IMR-90 (cell line): ENCODE data around the gene DDI2. TPM values are rescaled to one million over a fixed set of nuclear protein-coding genes. Genes with fewer than 3 reads are reported as not detected.

Source experiments
- ATAC-seq: fragments of 200-7000 bp; cut with Tn5 transposase; 2 replicates; pipeline ENCODE4 v1.9.1; 2020; ENCODE audit warnings: low read depth, mild to moderate bottlenecking, moderate library complexity
- BruUV-seq: library from RNA; stranded (reverse); fragments of 400-500 nt; replicated peaks from 2 replicates; lab custom pipeline; 2021; lab: Mats Ljungman, UMichigan
- CTCF ChIA-PET: fragments of 300-600 bp; formaldehyde crosslinking; extraction: SDS; loops from one replicate; lab custom pipeline; 2021; ENCODE audit warnings: antibody characterized with exemption; lab: Yijun Ruan, JAX
- POLR2A ChIA-PET: fragments of 300-600 bp; sonication (Branson Sonifier 250); formaldehyde crosslinking; loops from one replicate; lab custom pipeline; 2022; ENCODE audit warnings: antibody characterized with exemption; ENCODE audit not compliant: unreplicated experiment; lab: Charles Lee
- DNase-seq: peaks from one replicate; pipeline ENCODE4 v3.0.0; 2013
- H2AFZ ChIP-seq: replicated peaks from 2 replicates; pipeline ENCODE3; 2013; ENCODE audit warnings: low read length, mild to moderate bottlenecking; ENCODE audit not compliant: poor library complexity
- H2AK5ac ChIP-seq: 2 replicates; pipeline ENCODE4 v1.6.1; 2013; ENCODE audit warnings: low read depth, low read length, inconsistent platforms
- H2AK9ac ChIP-seq: replicated peaks from 2 replicates; pipeline ENCODE3; 2013; ENCODE audit warnings: mild to moderate bottlenecking, low read depth, low read length, moderate library complexity; ENCODE audit not compliant: poor library complexity
- H2BK120ac ChIP-seq: 2 replicates; pipeline ENCODE4 v1.6.1; 2013; ENCODE audit warnings: low read depth, low read length, inconsistent platforms
- H2BK15ac ChIP-seq: 3 replicates; pipeline ENCODE4 v1.6.1; 2013; ENCODE audit warnings: low read depth, low read length, inconsistent platforms
- H2BK20ac ChIP-seq: 2 replicates; pipeline ENCODE4 v1.6.1; 2013; ENCODE audit warnings: low read depth, mild to moderate bottlenecking, inconsistent platforms, low read length, moderate library complexity
- H2BK5ac ChIP-seq: 2 replicates; pipeline ENCODE4 v1.6.1; 2013; ENCODE audit warnings: mild to moderate bottlenecking, low read depth, low read length, inconsistent platforms; ENCODE audit not compliant: poor library complexity, severe bottlenecking
- H3K14ac ChIP-seq: replicated peaks from 2 replicates; pipeline ENCODE4 v1.6.1; 2013; ENCODE audit warnings: low read depth, low read length, inconsistent platforms
- H3K18ac ChIP-seq: 2 replicates; pipeline ENCODE4 v1.6.1; 2013; ENCODE audit warnings: low read depth, low read length, control low read depth
- H3K23ac ChIP-seq: 2 replicates; pipeline ENCODE4 v1.6.1; 2013; ENCODE audit warnings: low read depth, low read length, inconsistent platforms
- H3K27ac ChIP-seq: 2 replicates; pipeline ENCODE4 v1.5.1; 2013; ENCODE audit warnings: mild to moderate bottlenecking, control low read depth, low read length; ENCODE audit not compliant: insufficient read depth
- H3K27me3 ChIP-seq: 2 replicates; pipeline ENCODE4 v1.6.1; 2013; ENCODE audit warnings: low read length; ENCODE audit not compliant: control insufficient read depth, insufficient read depth
- H3K36me3 ChIP-seq: 2 replicates; pipeline ENCODE4 v1.6.1; 2013; ENCODE audit warnings: low read length, mixed read lengths; ENCODE audit not compliant: control insufficient read depth, insufficient read depth
- H3K4ac ChIP-seq: 2 replicates; pipeline ENCODE4 v1.6.1; 2013; ENCODE audit warnings: low read depth, low read length, inconsistent platforms
- H3K4me1 ChIP-seq: 2 replicates; pipeline ENCODE4 v1.6.1; 2013; ENCODE audit warnings: low read length, mixed read lengths; ENCODE audit not compliant: control insufficient read depth, insufficient read depth
- H3K4me2 ChIP-seq: 2 replicates; pipeline ENCODE4 v1.6.1; 2013; ENCODE audit warnings: low read depth, mild to moderate bottlenecking, control low read depth, low read length, moderate library complexity
- H3K4me3 ChIP-seq: 2 replicates; pipeline ENCODE4 v1.5.1; 2013; ENCODE audit warnings: low read depth, mild to moderate bottlenecking, control low read depth, low read length, moderate library complexity; ENCODE audit not compliant: insufficient read depth
- H3K56ac ChIP-seq: 2 replicates; pipeline ENCODE4 v1.6.1; 2013; ENCODE audit warnings: low read length, inconsistent platforms; ENCODE audit not compliant: insufficient read depth; ENCODE audit errors: extremely low read depth
- H3K79me1 ChIP-seq, 2 experiments: 2 replicates each; pipeline ENCODE4 v1.6.1; 2013; ENCODE audit warnings: low read length in 2 of 2, inconsistent platforms in 1 of 2, low read depth in 1 of 2
- H3K9ac ChIP-seq: 2 replicates; pipeline ENCODE4 v1.6.1; 2013; ENCODE audit warnings: low read depth, low read length, control low read depth
- H3K9me1 ChIP-seq: 2 replicates; pipeline ENCODE4 v1.6.1; 2013; ENCODE audit warnings: low read length, inconsistent platforms; ENCODE audit not compliant: insufficient read depth
- H3K9me3 ChIP-seq: 2 replicates; pipeline ENCODE4 v1.6.1; 2013; ENCODE audit warnings: low read length; ENCODE audit not compliant: control insufficient read depth, insufficient read depth
- H4K20me1 ChIP-seq: 2 replicates; pipeline ENCODE4 v1.6.1; 2013; ENCODE audit warnings: low read length, inconsistent platforms; ENCODE audit not compliant: insufficient read depth
- H4K5ac ChIP-seq: 2 replicates; pipeline ENCODE4 v1.6.1; 2013; ENCODE audit warnings: mild to moderate bottlenecking, low read depth, low read length, control low read depth
- H4K8ac ChIP-seq, 2 experiments: 2 replicates each; pipeline ENCODE4 v1.6.1; 2013; ENCODE audit warnings: low read depth in 2 of 2, low read length in 2 of 2, control low read depth in 1 of 2, inconsistent platforms in 1 of 2
- H4K91ac ChIP-seq: 2 replicates; pipeline ENCODE4 v1.6.1; 2013; ENCODE audit warnings: low read depth, low read length, inconsistent platforms; ENCODE audit not compliant: insufficient read depth
- BHLHE40 ChIP-seq: fragments of 150-350 bp; IDR thresholded peaks from 2 replicates; pipeline ENCODE4 v1.6.1; 2016; ENCODE audit warnings: mild to moderate bottlenecking, low read depth, low read length
- CEBPB ChIP-seq: IDR thresholded peaks from 2 replicates; pipeline ENCODE4 v1.6.1; 2012; ENCODE audit warnings: low read depth, low read length, improper control_type of control experiment
- CHD1 ChIP-seq: IDR thresholded peaks from 2 replicates; pipeline ENCODE4 v1.6.1; 2012; ENCODE audit warnings: low read depth, low read length, improper control_type of control experiment
- FOS ChIP-seq: fragments of 150-350 bp; IDR thresholded peaks from 2 replicates; pipeline ENCODE4 v1.6.1; 2016; ENCODE audit warnings: low read depth, low read length
- MAFK ChIP-seq: IDR thresholded peaks from 2 replicates; pipeline ENCODE4 v1.6.1; 2012; ENCODE audit warnings: low read depth, low read length, improper control_type of control experiment
- MAZ ChIP-seq: IDR thresholded peaks from 2 replicates; pipeline ENCODE4 v1.6.1; 2012; ENCODE audit warnings: low read depth, mild to moderate bottlenecking, low read length, improper control_type of control experiment, moderate library complexity, borderline replicate concordance
- MXI1 ChIP-seq: IDR thresholded peaks from 2 replicates; pipeline ENCODE4 v1.6.1; 2012; ENCODE audit warnings: low read depth, mild to moderate bottlenecking, low read length, moderate library complexity, borderline replicate concordance
- NFE2L2 ChIP-seq: fragments of 150-350 bp; IDR thresholded peaks from 2 replicates; pipeline ENCODE4 v1.6.1; 2016; ENCODE audit warnings: low read depth, mild to moderate bottlenecking, low read length
- POLR2A ChIP-seq: IDR thresholded peaks from 2 replicates; pipeline ENCODE4 v1.6.1; 2012; ENCODE audit warnings: mild to moderate bottlenecking, low read depth, low read length
- RAD21 ChIP-seq: IDR thresholded peaks from 2 replicates; pipeline ENCODE4 v1.6.1; 2012; ENCODE audit warnings: low read length, improper control_type of control experiment
- RCOR1 ChIP-seq: IDR thresholded peaks from 2 replicates; pipeline ENCODE4 v1.6.1; 2012; ENCODE audit warnings: mild to moderate bottlenecking, low read length, improper control_type of control experiment; ENCODE audit not compliant: insufficient replicate concordance
- RFX5 ChIP-seq: IDR thresholded peaks from 2 replicates; pipeline ENCODE4 v1.8.0; 2012; ENCODE audit warnings: low read depth, mild to moderate bottlenecking, low read length, moderate library complexity
- SMC3 ChIP-seq: fragments of 150-350 bp; IDR thresholded peaks from 2 replicates; pipeline ENCODE4 v1.6.1; 2016; ENCODE audit warnings: low read depth, mild to moderate bottlenecking, antibody characterized with exemption, low read length, moderate library complexity
- WGBS, 2 experiments: methylation state at CpG; one replicate each; pipeline versions ENCODE4 v1.1.5 to v1.1.7; 2013; ENCODE audit warnings: missing lambda C conversion rate in 2 of 2; ENCODE audit not compliant: insufficient read length in 1 of 2; ENCODE audit errors: extremely low coverage in 2 of 2; 5-methylcytosine and 5-hydroxymethylcytosine counted together
- dilution Hi-C: fragments of 300-500 bp; cut with HindIII; formaldehyde crosslinking; loops from one replicate; pipeline ENCODE4 v1.14.3; 2018; ENCODE audit warnings: low sequenced_read_pairs; ENCODE audit not compliant: unreplicated experiment
- in situ Hi-C: fragments of 300-500 bp; cut with MboI; formaldehyde crosslinking; loops from 3 replicates; pipeline ENCODE4 v1.14.3; 2019; ENCODE audit warnings: low sequenced_read_pairs, inconsistent platforms, mixed read lengths
- intact Hi-C: fragments of 100-400 bp; cut with micrococcal nuclease; formaldehyde crosslinking; loops from 2 replicates; pipeline ENCODE4 v1.10.0; 2022
- polyA plus RNA-seq, 3 experiments: library from polyadenylated mRNA; depleted of rRNA; stranded (reverse); fragments of >200 nt; gene quantifications; 2 replicates each; pipeline ENCODE4 v1.2.3, GENCODE V29; 2012; ENCODE audit warnings: low replicate concordance in 1 of 3
- total RNA-seq: library from RNA; depleted of rRNA; stranded (reverse); fragments of >200 nt; gene quantifications from 2 replicates; pipeline ENCODE4 v1.2.3, GENCODE V29; 2012
- TF ChIP-seq, protein P1 (sequence below): fragments of 150-350 bp; IDR thresholded peaks from 2 replicates; pipeline ENCODE4 v1.6.1; 2016; ENCODE audit warnings: low read depth, mild to moderate bottlenecking, low read length, moderate library complexity, borderline replicate concordance
- TF ChIP-seq, protein P2 (sequence below): fragments of 150-350 bp; IDR thresholded peaks from 2 replicates; pipeline ENCODE4 v1.6.1; 2017; ENCODE audit warnings: mild to moderate bottlenecking, antibody characterized with exemption, low read length, low read depth
- TF ChIP-seq, protein P3 (sequence below): conservative IDR thresholded peaks from 2 replicates; pipeline ENCODE4 v1.5.1; 2012; ENCODE audit warnings: mild to moderate bottlenecking, low read depth, low read length, improper control_type of control experiment

The DDI2 gene
- total and polyA plus RNA-seq, 2 of the 4 experiments (the other 2 are of a cell fraction): 6.0 to 13.4 TPM

DNA sequence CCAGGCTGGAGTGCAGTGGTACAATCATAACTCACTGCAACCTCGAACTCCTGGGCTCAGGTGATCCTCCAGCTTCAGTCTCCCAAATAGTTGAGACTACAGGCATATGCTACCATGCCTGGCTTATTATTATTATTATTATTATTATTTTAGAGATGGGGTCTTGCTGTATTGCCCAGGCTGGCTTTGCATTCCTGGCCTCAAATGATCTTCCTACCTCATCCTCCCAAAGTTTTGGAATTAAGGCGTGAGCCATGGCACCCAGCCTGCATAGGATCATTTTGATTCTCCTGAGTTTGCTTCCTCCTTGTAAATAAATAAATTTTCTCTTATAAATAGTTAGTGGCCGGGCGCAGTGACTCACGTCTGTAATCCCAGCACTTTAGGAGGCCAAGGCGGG, 6.2 kb downstream of the DDI2 start:
- no peak overlapping the region for H3K27ac ChIP-seq
- no peak overlapping the region for H3K4me2 ChIP-seq
- peaks cover 3% of the 10 kb centered on the region for H3K36me3 ChIP-seq
- H3K4me3 ChIP-seq: no peak overlapping the region
- no peak overlapping the region for H2BK20ac ChIP-seq
- H3K4ac ChIP-seq: no peak overlapping the region
- ChIA-PET CTCF (no interaction called here), POLR2A (no interaction called here)
- no peak overlapping the region for H4K91ac ChIP-seq
- TF ChIP-seq NFE2L2 (no peak), FOS (no peak), MAZ (no peak), POLR2A (no peak), MAFK (no peak), BHLHE40 (no peak), CEBPB (no peak), CHD1 (no peak), RAD21 (no peak), RCOR1 (no peak), RFX5 (no peak), MXI1 (no peak), SMC3 (no peak)
- TF ChIP-seq, protein P1, sequence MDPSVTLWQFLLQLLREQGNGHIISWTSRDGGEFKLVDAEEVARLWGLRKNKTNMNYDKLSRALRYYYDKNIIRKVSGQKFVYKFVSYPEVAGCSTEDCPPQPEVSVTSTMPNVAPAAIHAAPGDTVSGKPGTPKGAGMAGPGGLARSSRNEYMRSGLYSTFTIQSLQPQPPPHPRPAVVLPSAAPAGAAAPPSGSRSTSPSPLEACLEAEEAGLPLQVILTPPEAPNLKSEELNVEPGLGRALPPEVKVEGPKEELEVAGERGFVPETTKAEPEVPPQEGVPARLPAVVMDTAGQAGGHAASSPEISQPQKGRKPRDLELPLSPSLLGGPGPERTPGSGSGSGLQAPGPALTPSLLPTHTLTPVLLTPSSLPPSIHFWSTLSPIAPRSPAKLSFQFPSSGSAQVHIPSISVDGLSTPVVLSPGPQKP: no peak
- TF ChIP-seq, protein P2, sequence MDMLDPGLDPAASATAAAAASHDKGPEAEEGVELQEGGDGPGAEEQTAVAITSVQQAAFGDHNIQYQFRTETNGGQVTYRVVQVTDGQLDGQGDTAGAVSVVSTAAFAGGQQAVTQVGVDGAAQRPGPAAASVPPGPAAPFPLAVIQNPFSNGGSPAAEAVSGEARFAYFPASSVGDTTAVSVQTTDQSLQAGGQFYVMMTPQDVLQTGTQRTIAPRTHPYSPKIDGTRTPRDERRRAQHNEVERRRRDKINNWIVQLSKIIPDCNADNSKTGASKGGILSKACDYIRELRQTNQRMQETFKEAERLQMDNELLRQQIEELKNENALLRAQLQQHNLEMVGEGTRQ: no peak
- TF ChIP-seq, protein P3, sequence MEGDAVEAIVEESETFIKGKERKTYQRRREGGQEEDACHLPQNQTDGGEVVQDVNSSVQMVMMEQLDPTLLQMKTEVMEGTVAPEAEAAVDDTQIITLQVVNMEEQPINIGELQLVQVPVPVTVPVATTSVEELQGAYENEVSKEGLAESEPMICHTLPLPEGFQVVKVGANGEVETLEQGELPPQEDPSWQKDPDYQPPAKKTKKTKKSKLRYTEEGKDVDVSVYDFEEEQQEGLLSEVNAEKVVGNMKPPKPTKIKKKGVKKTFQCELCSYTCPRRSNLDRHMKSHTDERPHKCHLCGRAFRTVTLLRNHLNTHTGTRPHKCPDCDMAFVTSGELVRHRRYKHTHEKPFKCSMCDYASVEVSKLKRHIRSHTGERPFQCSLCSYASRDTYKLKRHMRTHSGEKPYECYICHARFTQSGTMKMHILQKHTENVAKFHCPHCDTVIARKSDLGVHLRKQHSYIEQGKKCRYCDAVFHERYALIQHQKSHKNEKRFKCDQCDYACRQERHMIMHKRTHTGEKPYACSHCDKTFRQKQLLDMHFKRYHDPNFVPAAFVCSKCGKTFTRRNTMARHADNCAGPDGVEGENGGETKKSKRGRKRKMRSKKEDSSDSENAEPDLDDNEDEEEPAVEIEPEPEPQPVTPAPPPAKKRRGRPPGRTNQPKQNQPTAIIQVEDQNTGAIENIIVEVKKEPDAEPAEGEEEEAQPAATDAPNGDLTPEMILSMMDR: no peak
- peaks cover 24 to 61% of the 10 kb centered on the region in 2 experiments; a peak in 3 of 4 replicates for H3K79me1 ChIP-seq
- no peak overlapping the region for H2BK120ac ChIP-seq
- ATAC-seq (no peak), DNase-seq (no peak)
- H3K4me1 ChIP-seq: peaks cover 8% of the 10 kb centered on the region
- H3K18ac ChIP-seq: no peak overlapping the region
- H4K5ac ChIP-seq: no peak overlapping the region
- dilution Hi-C loops: no loop called here
- no peak overlapping the region for H2BK5ac ChIP-seq
- H3K9me3 ChIP-seq: no peaks in the 10 kb centered on the region
- intact Hi-C loops: no loop called here
- H4K8ac ChIP-seq: no peak overlapping the region
- no CpG with 5 or more reads among the region's 6 CpGs for WGBS, 2 experiments
- H3K14ac ChIP-seq: no peak overlapping the region
- H2AK5ac ChIP-seq: no peak overlapping the region
- H2AFZ ChIP-seq: no peak overlapping the region
- peaks cover 38% of the 10 kb centered on the region for H4K20me1 ChIP-seq
- no peak overlapping the region for H3K56ac ChIP-seq
- H3K23ac ChIP-seq: no peak overlapping the region
- no TSS peak for BruUV-seq
- no peak overlapping the region for H3K9ac ChIP-seq
- in situ Hi-C loops: no loop called here
- no peaks in the 10 kb centered on the region for H3K27me3 ChIP-seq
- H3K9me1 ChIP-seq: peaks cover 20% of the 10 kb centered on the region
- H2BK15ac ChIP-seq: no peak overlapping the region
- no peak overlapping the region for H2AK9ac ChIP-seq
